ENCODE measurements around the gene CA10.

Gene CA10

DNA sequence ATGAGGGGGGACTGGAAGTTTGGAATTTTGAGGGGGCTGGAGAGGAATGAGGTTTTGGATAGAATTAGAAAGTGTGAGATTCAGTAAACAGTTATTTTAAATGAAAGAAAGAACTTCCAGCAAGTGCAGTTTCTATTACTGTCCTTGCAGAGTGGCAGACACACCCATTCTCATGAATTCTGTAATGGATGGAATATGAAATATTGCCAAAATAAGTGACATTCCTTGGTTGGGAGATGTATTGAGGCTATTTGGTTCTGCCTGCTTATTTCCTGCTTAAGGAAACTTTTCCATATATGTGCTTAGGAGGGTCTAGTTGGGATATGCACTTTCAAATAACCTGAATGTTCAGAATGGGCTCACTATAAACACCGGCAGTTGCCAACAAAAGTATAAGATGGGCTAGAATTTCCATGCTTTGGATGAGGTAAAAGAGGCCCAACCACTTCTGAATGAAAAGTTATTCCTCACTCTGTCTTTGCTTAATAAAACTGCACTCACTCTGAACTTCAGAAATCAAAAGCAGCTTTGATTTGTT, 434.4 kb downstream of the CA10 start:
- H2AFZ ChIP-seq = no peak overlapping the region

DNA sequence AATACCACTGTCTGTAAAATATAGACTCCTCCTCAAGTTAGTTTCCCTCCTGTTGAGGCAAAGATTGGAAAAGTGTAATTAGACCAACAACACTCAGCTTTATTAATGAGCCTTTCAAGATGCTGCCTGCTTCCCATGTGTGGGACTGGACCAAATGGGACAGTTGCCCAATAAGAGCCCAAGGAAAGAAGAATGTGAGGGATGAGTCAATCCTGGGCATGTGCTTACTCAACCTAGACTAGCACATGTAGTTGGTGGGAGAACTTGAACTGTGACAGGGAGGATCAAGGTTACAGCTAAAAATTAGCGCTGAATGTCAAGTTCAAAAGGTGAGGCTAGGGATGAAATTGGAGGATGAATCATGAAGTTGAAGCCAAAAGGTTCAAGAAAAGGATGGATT, 435.5 kb downstream of the CA10 start:
- no peak overlapping the region for H3K4me2 ChIP-seq (ENCODE audit: low read length)
- no peak overlapping the region for H2AFZ ChIP-seq
- H3K79me2 ChIP-seq = no peaks in the 10 kb centered on the region
- TF ChIP-seq, protein P1, sequence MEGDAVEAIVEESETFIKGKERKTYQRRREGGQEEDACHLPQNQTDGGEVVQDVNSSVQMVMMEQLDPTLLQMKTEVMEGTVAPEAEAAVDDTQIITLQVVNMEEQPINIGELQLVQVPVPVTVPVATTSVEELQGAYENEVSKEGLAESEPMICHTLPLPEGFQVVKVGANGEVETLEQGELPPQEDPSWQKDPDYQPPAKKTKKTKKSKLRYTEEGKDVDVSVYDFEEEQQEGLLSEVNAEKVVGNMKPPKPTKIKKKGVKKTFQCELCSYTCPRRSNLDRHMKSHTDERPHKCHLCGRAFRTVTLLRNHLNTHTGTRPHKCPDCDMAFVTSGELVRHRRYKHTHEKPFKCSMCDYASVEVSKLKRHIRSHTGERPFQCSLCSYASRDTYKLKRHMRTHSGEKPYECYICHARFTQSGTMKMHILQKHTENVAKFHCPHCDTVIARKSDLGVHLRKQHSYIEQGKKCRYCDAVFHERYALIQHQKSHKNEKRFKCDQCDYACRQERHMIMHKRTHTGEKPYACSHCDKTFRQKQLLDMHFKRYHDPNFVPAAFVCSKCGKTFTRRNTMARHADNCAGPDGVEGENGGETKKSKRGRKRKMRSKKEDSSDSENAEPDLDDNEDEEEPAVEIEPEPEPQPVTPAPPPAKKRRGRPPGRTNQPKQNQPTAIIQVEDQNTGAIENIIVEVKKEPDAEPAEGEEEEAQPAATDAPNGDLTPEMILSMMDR (IDR thresholded peaks at IDR 0.05) = no peak
- H3K4me1 ChIP-seq = no peaks in the 10 kb centered on the region
- H3K9ac ChIP-seq = no peak overlapping the region
- no peak overlapping the region for H3K4me3 ChIP-seq (ENCODE audit: low read depth, low read length)
- H3K36me3 ChIP-seq (ENCODE audit: control insufficient read depth, insufficient read depth, low read length) = no peaks in the 10 kb centered on the region
- H3K9me3 ChIP-seq (ENCODE audit: control insufficient read depth, low read length) = no peaks in the 10 kb centered on the region
- no peak overlapping the region for H3K27ac ChIP-seq
- no peaks in the 10 kb centered on the region for H3K27me3 ChIP-seq (ENCODE audit: control insufficient read depth, insufficient read depth, low read length)

More for the DNA sequence above, 434.4 kb downstream of the CA10 start:
- no peak overlapping the region for H3K9ac ChIP-seq
- no peaks in the 10 kb centered on the region for H3K9me3 ChIP-seq (ENCODE audit: control insufficient read depth, low read length)
- H3K79me2 ChIP-seq = no peaks in the 10 kb centered on the region
- H3K4me2 ChIP-seq (ENCODE audit: low read length) = no peak overlapping the region
- TF ChIP-seq, protein P1 (IDR thresholded peaks at IDR 0.05) = no peak
- no peaks in the 10 kb centered on the region for H3K36me3 ChIP-seq (ENCODE audit: control insufficient read depth, insufficient read depth, low read length)
- no peak overlapping the region for H3K4me3 ChIP-seq (ENCODE audit: low read depth, low read length)
- no peaks in the 10 kb centered on the region for H3K4me1 ChIP-seq
- no peak overlapping the region for H3K27ac ChIP-seq
- H3K27me3 ChIP-seq (ENCODE audit: control insufficient read depth, insufficient read depth, low read length) = no peaks in the 10 kb centered on the region

DNA sequence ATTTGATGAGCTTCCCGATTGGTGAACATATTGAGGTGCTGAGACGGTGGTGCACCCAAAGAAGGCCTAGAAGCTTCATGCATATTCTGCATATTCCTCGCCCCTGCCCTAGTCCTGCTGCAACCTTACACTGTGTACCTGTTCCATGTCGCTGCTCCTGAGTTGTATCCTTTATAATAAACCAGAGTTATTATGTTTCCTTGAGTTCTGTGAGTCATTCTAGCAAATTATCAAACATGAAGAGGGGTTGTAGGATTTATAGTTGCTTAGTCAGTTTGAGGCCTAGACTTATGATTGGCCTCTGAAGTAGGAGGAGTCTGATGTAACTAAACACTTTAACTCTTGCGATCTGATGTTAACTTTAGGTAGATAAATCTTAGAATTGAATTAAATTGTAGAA, 436.8 kb downstream of the CA10 start:
- H3K79me2 ChIP-seq = no peaks in the 10 kb centered on the region
- H3K27ac ChIP-seq = no peak overlapping the region
- no peaks in the 10 kb centered on the region for H3K4me1 ChIP-seq
- H3K4me2 ChIP-seq (ENCODE audit: low read length) = no peak overlapping the region
- TF ChIP-seq, protein P1 (IDR thresholded peaks at IDR 0.05) = no peak
- H3K9ac ChIP-seq = no peak overlapping the region
- no peaks in the 10 kb centered on the region for H3K27me3 ChIP-seq (ENCODE audit: control insufficient read depth, insufficient read depth, low read length)
- no peaks in the 10 kb centered on the region for H3K9me3 ChIP-seq (ENCODE audit: control insufficient read depth, low read length)
- no peak overlapping the region for H3K4me3 ChIP-seq (ENCODE audit: low read depth, low read length)
- no peak overlapping the region for H2AFZ ChIP-seq
- no peaks in the 10 kb centered on the region for H3K36me3 ChIP-seq (ENCODE audit: control insufficient read depth, insufficient read depth, low read length)

DNA sequence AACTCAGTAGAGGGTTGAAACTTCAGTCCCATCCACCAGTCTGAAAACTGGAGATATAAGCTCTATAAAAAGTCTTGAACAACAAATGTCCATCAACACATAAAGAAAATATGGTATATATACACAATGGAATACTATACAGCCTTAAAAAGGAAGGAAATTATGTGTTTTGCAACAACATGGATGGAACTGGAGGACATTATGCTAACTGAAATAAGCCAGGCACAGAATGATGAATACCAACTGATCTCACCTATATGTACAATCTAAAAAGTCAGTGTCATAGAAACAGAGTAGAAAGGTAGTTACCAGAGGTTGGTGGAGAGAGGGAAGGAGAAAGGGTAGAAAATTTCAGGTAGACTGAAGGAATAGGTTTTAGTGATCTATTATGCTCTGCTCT, 438.1 kb downstream of the CA10 start:
- Histone ChIP-seq H3K4me2 (ENCODE audit: low read length) (no peak overlapping the region), H3K79me2 (no peaks in the 10 kb centered on the region), H3K27me3 (ENCODE audit: control insufficient read depth, insufficient read depth, low read length) (no peaks in the 10 kb centered on the region), H3K9ac (no peak overlapping the region), H3K4me1 (no peaks in the 10 kb centered on the region), H3K27ac (no peak overlapping the region), H3K9me3 (ENCODE audit: control insufficient read depth, low read length) (no peaks in the 10 kb centered on the region), H3K4me3 (ENCODE audit: low read depth, low read length) (no peak overlapping the region), H2AFZ (no peak overlapping the region), H3K36me3 (ENCODE audit: control insufficient read depth, insufficient read depth, low read length) (no peaks in the 10 kb centered on the region)
- TF ChIP-seq, protein P1 (IDR thresholded peaks at IDR 0.05) = no peak

DNA sequence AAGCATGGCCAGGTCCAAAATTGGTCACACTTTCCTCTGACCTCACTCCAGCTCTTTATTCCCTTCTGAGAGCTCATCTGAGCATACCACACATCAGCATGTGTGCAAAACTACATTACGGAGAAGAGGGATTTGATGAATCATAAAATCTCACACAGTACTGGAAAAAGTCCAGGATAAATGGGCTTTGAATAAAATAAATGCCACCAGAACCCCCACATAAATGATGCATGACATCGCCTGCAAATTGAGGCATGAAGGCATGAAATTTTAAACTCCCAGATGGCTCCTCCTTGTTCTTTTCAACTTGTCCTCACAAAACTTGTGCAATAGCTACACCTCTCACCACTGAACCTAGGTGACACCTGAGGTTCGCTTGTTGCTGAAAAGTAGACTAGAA, 439.5 kb downstream of the CA10 start:
- no peaks in the 10 kb centered on the region for H3K27me3 ChIP-seq (ENCODE audit: control insufficient read depth, insufficient read depth, low read length)
- no peaks in the 10 kb centered on the region for H3K9me3 ChIP-seq (ENCODE audit: control insufficient read depth, low read length)
- H3K4me3 ChIP-seq (ENCODE audit: low read depth, low read length) = no peak overlapping the region
- TF ChIP-seq, protein P1 (IDR thresholded peaks at IDR 0.05) = no peak
- H3K4me2 ChIP-seq (ENCODE audit: low read length) = no peak overlapping the region
- no peak overlapping the region for H2AFZ ChIP-seq
- no peaks in the 10 kb centered on the region for H3K79me2 ChIP-seq
- H3K9ac ChIP-seq = no peak overlapping the region
- H3K27ac ChIP-seq = no peak overlapping the region
- H3K4me1 ChIP-seq = no peaks in the 10 kb centered on the region
- H3K36me3 ChIP-seq (ENCODE audit: control insufficient read depth, insufficient read depth, low read length) = no peaks in the 10 kb centered on the region

Measured in parathyroid adenoma (tissue), 2 donors.